Epidermal melanocyte (primary cell): ENCODE data around the gene PHOX2A.
"Not testable (repeated sequence)": the region's sequence is repeated elsewhere in the genome, so short reads cannot be mapped to it uniquely, and the experiment has no call there.

Source experiments
- DNase-seq: peaks from one replicate; pipeline ENCODE4 v3.0.0; 2011; ENCODE audit warnings: low spot score; ENCODE audit not compliant: insufficient read length

Gene PHOX2A

DNA sequence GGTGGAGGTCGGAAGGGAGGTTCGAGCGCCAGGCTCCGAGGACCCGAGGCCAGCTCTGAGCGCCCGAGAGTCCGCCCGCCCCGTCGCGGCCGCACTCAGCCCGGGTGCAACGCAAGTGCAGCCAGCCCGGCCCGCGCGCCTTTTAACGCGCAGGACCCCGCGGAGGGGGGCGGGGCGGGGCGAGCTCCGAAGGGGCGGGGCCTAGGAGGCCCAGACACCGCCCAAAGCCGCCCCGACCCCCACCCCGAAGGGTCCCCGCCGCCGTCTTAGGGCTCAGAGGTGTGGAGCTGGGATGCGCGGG is at the start of gene PHOX2A:
PHOX2A (minus strand) TSS at position 117 of the 301 bp plus-strand sequence. CDS start 172 bp downstream, outside the sequence.
- DNase-seq: no peak

DNA sequence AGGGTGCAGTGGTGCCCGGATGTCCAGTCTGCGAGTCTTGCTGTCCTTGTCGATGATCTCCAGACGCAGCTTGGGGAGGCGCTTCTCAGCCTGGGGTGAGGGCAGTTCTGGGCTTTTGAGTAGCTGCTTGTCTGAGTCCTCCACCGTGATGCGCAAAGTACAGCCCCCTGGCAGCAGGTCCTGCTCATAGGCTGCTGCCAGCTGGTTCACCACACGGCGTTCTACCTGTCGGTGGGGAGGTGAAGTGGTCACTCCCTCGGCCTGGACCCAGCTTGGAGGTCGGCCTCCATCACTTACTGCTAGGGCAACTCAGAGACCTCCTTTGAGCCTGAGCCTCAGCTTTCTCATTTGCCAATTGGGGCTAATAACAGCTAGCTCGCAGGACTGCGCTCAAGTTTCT is 49.4 kb upstream of the PHOX2A start:
- no peak for DNase-seq

DNA sequence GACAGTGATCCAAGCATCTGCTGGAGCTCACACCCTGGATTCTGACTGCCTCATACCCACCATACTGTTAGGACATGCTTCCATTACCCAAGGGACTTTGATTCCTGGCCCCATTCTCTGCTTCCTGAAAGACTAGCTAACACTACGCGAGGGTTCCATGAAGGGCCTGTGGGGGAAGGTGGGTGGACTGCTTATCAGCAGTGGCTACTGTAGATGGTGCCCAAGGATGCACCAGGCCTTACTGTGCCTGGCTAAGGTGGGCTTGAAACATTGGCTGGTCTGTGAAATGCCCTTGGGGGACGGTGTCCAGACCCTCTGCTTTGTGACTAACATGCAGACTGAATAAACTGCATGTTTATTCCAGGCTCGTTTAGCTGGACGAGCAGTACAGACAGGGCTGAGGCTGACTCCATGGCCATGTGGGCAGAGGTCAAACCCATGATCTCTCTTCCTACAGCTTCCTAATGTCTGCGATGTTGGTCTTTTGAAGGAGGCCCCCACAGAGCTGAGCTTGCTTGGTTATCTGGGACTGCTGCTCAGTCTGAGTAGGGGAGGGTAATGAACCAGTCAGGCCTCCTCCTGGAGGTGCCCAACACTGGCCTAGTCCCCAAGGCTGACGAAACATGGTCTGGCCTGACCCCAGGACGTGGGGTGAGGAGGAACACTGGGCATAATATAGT is 48.3 kb upstream of the PHOX2A start:
- DNase-seq: no peak

DNA sequence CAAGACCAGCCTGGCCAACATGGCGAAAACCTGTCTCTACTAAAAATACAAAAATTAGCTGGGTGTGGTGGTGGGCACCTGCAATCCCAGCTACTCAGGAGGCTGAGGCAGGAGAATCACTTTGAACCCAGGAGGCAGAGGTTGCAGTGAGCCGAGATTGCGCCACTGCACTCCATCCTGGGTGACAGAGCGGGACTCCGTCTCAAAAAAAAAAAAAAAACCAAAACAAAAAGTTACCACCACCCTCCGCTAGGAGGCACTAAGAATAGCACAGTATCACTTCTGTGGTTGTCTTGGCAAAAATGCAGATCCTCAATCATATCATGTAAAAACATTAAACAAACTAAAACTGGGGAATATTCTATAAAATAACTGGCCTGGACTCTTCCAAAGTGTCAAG is 46.8 kb upstream of the PHOX2A start:
- not testable (repeated sequence) for DNase-seq

DNA sequence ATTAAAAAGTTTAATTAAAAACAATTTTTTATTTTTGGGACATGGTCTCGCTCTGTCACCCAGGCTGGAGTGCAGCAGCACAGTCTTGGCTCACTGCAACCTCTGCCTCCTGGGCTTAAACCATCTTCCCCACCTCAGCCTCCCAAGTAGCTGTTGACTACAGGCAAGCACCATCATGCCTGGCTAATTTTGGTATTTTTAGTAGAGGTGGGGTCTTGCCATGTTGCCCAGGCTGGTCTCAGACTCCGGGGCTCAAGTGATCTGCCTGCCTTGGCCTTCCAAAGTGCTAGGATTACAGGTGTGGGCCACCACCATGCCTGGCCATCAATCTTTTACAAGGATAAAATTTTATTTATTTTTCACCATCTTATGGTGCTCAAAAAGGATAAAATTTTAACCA is 43.3 kb upstream of the PHOX2A start:
- no peak for DNase-seq

DNA sequence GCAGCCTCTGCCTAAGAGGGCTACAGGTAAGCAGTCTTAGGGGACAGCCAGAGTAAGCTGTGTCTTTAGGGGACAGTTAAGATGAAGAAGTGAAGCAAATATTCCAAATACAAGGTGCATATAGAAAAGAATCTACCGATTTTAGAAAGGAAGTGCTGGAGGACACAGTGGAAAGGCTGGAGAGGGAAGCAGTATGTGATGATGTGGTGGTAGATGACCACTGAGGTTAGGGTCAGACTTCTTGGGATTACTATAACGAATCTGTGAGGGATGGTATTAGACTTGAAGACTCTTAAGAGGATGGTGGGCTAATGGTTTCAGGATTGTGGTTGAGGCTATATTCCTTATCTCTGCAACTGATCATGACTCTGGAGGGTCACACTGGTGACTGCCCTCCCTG is 40.0 kb upstream of the PHOX2A start:
- DNase-seq: no peak

DNA sequence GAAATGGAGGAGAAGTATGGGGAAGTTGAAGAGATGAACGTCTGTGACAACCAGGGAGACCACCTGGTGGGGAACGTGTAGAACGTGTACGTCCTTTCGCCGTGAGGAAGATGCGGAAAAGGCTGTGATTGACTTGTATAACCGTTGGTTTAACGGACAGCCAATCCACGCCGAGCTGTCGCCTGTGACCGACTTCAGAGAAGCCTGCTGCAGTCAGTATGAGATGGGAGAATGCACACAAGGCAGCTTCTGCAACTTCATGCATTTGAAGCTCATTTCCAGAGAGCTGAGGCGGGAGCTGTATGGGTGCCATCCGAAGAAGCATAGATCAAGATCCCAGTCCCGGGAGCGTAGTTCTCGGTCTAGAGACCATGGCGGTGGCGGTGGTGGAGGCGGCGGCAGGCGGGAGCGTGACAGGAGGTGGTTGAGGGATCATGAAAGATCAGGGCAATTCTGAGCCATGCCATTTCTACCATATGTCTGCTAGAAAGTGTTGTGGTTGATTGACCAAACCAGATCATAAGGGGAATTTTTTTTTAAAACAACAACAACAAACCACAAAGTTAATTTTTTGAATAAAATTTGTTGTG is 36.8 kb upstream of the PHOX2A start:
- DNase-seq: no peak

DNA sequence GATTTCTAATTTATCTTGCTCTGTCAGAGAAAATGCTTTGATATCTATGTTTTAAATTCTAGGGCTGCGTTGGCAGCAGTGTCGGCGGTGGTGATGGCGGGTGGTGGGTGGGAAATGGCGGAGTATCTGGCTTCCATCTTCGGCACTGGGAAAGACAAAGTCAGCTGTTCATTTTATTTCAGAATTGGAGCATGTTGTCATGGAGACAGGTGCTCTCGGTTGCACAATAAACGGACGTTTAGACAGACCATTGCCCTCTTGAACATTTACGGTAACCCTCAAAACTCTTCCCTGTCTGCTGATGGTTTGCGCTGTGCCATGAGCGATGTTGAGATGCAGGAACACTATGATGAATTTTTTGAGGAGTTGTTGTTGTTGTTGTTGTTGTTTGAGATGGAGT is 36.1 kb upstream of the PHOX2A start:
- no peak for DNase-seq

DNA sequence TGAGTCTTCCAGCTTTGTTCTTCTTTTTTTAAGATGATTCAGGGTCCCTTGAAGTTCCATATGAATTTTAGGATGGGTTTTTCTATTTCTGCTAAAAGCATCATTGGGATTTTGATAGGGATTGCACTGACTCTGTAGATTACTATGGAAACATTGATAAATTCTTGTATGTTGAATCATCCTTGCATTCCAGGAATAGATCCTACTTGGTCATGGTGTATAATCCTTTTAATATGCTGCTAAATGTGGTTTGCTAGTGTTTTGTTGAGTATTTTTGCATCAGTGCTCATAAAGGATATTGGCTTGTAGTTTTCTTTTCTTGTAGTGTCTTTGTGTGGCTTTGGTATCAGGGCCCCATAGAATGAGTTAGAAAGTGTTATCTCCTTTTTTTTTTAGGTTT is 34.9 kb upstream of the PHOX2A start:
- DNase-seq: no peak

DNA sequence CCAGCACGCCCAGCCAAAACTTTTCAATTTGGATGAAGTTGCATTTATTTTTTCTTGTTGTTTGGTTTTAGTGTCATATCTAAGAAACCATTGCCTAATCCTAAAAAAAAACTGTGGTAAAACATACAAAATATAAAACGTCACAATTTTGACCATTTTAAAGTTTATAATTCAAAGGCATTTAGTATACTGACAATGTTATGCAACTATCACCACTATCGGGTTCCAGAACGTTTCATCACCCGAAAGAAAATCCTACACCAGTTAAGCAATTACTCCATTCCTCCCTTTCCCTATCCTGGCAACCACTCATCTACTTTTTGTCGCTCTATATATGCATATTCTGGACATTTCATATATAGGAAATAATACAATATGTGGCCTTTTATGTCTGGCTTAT is 30.5 kb upstream of the PHOX2A start:
- no peak for DNase-seq

DNA sequence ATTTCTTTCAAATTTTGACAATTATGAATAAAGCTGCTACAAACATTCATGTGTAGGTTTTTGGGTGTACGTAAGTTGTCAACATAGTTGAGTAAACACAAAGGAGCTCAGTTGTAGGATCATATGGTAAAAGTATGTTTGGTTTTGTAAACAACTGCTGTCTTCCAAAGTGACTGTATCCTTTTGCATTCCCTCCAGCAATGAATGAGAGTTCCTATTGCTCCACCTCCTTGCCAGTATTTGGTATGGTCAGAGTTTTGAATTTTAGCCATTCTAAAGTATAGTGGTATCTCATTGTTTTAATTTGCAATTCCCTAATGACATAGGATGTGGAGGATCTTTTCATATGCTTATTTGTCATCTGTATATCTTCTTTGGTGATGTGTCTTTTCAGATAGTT is 28.0 kb upstream of the PHOX2A start:
- no peak for DNase-seq

DNA sequence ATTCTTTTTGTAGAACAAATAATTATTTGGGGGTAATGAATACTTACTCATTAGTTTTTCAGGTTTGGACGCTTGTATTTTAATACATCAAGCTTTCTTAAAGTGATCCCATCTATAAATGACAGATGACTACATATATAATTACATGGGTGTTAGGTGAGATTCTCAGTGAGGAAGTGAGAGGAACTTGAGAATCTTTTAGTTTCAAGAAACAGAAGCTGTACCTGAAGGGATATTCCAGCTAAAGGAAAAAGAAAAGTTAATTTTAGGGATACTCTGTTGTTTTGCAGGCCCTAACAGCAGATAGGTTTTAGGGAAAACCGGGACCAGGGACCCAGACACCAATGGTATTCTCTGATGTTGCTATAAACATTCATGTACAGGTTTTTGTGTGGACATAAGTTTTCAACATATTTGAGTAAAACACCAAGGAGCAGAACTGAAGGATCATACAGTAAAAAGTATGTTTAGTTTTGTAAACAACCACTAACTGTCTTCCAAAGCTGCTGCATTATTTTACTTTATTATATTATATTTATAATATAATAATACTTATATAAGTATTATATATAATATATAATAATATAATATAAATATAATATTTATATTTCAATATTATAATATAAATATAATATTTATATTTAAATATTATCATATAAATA is 24.1 kb upstream of the PHOX2A start:
- no peak for DNase-seq

DNA sequence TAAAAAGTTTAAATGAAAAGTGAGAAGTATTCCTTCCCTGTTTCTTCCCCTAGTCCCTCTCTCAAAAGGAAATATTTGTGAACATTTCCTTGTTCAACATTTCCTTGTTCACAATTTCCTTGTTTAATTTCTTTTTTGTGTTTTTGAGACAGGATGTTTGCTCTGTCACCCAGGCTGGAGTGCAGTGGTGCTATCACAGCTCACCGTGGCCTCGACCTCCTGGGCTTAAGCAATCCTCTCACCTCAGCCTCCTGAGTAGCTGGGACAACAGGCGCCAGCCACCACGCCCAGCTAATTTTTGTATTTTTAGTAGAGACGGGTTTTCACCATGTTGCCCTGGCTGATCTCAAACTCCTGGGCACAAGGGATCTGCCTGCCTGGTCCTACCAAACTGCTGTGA is 23.0 kb upstream of the PHOX2A start:
- not testable (repeated sequence) for DNase-seq

DNA sequence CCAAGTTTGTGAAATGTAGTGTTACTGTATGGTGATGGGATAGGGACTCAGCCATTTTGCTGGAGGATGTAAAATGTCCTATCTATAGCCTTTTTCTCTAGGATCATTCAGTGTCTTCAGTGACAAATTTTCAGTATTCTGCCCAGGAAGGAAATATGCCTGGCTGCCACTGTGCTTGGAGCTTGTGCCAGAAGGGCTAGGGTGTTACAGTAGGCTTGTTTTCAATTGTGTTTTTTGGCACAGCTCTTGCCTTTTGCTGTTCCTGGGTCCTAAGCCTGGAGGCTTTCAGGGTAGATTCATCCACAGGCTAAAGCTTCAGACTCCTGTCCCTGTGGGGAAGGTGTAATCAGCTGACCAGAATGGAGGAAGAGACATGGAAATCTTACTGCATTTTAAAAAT is 22.0 kb upstream of the PHOX2A start:
- no peak for DNase-seq

DNA sequence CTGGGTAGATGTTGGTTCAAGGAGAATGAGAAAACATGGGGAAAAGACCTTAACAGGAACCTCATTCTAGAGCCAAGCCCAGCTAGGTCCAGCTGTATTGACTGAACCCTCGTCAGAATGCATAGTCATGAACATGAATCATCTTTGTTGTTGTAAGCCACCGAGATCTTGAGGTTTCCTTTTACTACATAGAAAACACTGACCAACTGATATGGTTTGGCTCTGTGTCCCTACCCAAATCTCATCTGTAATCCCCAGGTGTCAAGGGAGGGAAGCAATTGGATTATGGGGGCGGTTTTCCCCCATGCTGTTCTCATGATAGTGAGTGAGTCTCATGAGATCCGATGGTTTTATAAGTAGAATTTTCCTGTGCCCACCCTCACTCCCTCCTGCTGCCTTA is 19.4 kb upstream of the PHOX2A start:
- no peak for DNase-seq

DNA sequence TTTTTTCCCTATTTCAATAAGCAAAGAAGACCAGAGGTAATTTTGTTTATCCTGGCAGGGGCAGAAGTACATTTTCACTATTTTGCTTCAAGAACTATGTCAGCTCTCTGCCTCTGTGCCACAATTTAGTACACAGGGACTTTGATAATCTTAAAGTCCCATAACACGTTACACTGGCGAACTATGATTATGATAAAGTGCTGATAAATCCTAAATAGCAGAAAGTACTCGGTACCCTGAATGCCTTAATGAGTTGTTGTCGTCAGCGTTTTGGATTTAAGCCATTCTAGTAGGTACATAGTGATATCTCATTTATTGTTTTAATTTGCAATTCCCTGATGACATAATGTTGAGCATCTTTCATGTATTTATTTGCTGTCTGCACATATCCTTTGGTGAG is 16.6 kb upstream of the PHOX2A start:
- no peak for DNase-seq

DNA sequence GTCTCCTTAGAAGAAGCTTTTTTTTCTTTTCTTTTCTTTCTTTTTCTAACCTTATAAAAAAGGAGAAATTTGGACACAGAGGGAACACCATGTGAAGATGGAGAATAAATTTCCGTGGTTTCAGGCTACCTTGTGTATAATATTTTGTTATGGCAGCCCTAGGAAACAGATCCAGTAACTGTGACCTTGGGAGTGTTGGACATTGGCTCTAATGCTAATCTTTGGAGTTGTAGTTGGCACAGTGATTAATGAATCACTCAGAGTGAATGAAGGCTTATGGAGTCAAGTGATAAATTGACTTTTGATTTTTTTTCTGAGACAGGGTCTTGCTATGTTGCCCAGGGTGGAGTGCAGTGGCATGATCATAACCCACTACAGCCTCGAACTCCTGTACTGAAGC is 15.5 kb upstream of the PHOX2A start:
- DNase-seq: no peak

DNA sequence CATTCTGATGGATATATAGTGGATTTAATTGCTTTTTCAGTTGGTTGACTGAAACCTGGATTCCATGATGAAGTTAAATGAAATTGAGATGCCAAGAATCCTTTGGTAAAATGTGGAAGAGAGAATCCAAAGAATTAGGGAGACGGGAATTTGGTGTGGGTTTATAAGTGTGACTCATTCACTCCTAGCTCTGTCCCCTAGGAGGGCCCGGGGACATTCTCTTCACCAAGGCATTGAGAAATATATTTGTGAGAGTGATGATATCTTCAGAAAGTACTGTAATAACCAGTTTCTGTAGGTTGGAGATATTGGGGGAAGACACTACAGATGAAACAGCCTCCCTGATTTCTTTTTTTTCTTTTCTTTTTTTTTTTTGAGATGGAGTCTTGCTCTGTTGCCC is 13.6 kb upstream of the PHOX2A start:
- no peak for DNase-seq

DNA sequence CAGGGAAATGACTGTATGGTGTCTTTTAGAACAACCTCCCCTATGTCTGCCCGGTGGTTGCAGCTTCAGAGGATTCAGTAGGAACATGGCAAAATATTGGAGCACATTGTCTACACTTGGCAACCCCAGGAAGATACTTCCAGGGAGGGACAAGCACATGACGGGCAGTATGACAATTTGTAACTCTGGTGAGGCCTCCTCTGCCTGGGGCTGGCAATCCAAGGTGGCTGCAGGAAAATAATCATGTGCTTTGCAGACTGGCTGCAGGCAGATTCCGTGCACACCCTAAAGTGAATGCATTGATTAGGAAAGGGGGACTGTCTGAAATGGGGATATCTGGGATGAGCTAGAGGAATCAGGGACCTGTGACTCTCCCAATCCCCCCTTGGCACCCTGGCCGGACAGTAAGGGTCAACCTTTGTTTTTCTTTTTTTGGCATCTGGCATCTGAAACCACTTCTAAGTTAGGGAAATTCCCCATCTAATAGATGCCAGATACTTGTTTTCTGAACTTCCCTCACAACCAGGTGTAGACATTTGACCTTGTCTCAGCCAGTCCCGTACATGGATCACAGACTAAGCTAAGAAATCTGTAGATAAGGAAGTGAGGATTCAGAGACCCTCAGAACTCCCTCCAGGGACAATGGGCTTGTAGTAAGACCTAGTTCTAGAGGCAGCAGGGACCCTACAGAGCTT is 10.5 kb upstream of the PHOX2A start:
- DNase-seq: no peak

DNA sequence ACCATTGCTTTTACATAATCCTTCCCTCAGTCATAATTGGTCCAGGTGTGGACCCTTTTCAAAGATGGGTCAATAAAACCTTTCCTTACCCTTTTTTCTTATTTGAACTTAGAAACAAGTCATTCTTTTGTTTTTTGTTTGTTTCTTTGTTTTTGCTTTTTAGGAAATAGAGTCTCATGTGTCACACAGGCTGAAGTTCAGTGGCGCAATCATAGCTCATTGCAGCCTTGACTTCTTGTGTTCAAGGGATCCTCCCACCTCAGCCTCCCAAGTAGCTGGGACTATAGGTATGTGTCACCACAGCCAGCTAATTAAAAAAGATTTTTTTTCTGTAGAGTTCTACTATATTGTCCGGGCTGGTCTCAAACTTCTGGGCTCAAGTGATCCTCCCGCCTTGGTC is 9.4 kb upstream of the PHOX2A start:
- DNase-seq: no peak

DNA sequence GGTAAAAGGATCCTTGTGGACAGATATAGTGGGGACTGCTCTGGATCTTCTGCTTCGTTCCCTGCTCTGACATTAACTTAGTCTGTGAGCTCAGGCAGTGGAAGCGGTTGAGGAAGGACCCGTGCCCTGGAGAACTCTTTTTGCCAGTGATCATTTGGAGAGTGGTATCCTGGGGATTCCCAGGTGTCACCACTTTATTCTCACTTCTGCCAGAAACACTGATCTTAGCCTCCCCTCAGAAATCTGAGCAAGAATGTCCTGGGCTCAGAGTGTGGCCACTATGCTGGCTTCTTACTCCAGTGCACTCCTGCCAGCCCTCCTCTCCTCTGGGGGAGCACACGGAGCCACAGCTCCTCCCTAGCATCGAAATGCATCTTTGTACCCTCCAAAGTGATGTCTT is 7.6 kb upstream of the PHOX2A start:
- no peak for DNase-seq

DNA sequence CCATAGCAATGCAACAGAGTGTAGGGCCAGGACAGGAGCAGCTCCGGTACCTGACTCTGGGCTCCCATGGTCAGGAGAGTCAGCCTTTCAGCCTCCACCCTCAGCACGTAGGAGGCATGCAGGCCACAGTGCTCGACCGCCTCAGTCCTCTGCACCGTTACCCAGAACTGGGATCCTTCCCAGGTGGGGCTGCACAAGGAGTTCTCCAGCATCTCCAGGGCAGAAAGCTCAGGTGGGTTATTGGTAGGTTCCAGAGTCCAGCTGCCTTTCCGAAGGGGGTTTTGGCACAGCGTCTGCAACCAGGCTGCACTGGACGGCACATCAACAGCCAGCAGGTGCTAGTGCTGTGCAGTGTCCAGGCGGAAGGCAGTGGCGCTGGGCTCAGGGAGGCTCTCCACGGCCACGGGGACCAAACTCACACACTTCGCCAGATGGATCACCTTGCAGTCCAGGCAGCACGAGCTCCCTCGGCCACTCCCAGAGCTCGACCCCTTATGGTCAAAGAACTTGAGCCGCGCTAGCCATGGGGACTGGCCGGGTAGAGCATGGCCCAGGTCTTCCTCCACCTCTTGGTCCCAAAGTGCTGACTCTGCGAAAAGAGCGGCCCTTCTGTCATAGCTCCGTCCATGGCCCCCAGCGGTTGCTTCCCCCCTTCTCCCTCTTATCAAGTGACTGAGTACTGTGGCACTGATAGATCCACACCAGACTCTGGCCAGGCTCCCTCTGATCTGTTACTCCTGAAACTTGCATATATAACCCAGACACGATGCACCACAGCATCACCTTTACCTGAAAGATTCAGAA is 6.9 kb upstream of the PHOX2A start:
- DNase-seq: no peak
